ENCODE data around the gene SAMD3.
"Not testable (repeated sequence)": the region's sequence is repeated elsewhere in the genome, so short reads cannot be mapped to it uniquely, and the experiment has no call there.

DNA sequence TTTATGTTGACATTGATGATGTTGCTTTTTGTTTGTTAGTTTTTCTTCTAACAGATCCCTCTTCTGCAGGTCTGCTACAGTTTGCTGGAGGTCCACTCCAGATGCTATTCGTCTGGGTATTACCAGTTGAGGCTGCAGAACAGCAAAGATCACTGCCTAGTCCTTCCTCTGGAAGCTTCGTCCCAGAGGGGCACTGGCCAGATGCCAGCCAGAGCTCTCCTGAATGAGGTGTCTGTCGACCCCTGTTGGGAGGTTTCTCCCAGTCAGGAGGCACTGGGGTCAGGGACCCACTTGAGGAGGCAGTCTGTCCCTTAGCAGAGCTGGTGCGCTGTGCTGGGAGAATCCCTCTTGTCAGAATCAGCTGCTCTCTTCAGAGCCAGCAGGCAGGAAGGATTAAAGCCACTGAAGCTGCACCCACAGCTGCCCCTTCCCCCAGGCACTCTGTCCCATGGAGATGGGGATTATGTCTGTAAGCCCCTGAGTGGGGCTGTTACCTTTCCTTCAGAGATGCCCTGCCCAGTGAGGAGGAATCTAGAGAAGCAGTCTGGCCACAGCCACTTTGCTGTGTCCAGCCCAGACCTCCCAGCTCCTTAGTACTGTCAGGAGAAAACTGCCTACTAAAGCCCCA is 49.3 kb downstream of the SAMD3 start:
- not testable (repeated sequence) for TF ChIP-seq POLR2A (IDR thresholded peaks at IDR 0.05)
- TF ChIP-seq, protein P1, sequence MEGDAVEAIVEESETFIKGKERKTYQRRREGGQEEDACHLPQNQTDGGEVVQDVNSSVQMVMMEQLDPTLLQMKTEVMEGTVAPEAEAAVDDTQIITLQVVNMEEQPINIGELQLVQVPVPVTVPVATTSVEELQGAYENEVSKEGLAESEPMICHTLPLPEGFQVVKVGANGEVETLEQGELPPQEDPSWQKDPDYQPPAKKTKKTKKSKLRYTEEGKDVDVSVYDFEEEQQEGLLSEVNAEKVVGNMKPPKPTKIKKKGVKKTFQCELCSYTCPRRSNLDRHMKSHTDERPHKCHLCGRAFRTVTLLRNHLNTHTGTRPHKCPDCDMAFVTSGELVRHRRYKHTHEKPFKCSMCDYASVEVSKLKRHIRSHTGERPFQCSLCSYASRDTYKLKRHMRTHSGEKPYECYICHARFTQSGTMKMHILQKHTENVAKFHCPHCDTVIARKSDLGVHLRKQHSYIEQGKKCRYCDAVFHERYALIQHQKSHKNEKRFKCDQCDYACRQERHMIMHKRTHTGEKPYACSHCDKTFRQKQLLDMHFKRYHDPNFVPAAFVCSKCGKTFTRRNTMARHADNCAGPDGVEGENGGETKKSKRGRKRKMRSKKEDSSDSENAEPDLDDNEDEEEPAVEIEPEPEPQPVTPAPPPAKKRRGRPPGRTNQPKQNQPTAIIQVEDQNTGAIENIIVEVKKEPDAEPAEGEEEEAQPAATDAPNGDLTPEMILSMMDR (IDR thresholded peaks at IDR 0.05), result not testable (repeated sequence)

Data from right lobe of liver (tissue), 4 donors.